Keratinocyte (primary cell): Measurements from ENCODE around the gene DPF3. TPM values are rescaled to one million over a fixed set of nuclear protein-coding genes. Genes with fewer than 3 reads are reported as not detected.

Experiments
- DNase-seq: peaks from one replicate; pipeline ENCODE4 v3.0.0-alpha.2; 2011; ENCODE audit warnings: low read depth, missing footprints, low spot score
- FAIRE-seq: peaks from 2 replicates; lab custom pipeline; 2011; peaks lifted over from hg19 to GRCh38; lab: Jason Lieb, UNC
- H2AFZ ChIP-seq: 2 replicates; pipeline ENCODE4 v1.6.0; 2012; ENCODE audit warnings: low read length, control low read depth, inconsistent platforms; ENCODE audit not compliant: control insufficient read depth
- H3K27ac ChIP-seq: 2 replicates; pipeline ENCODE4 v1.5.1; 2011; ENCODE audit warnings: low read length; ENCODE audit not compliant: control insufficient read depth, insufficient read depth
- H3K27me3 ChIP-seq: 3 replicates; pipeline ENCODE4 v1.6.0; 2011; ENCODE audit warnings: low read length; ENCODE audit not compliant: control insufficient read depth, insufficient read depth; ENCODE audit errors: extremely low read depth
- H3K36me3 ChIP-seq, 2 experiments: 2 replicates in 1 of 2; 3 replicates in 1 of 2; pipeline ENCODE4 v1.5.1; 2011; ENCODE audit warnings: low read length in 2 of 2, mild to moderate bottlenecking in 1 of 2; ENCODE audit not compliant: control insufficient read depth in 2 of 2, insufficient read depth in 2 of 2; ENCODE audit errors: extremely low read depth in 1 of 2
- H3K4me1 ChIP-seq: 3 replicates; pipeline ENCODE4 v1.5.1; 2011; ENCODE audit warnings: low read length; ENCODE audit not compliant: control insufficient read depth, insufficient read depth; ENCODE audit errors: extremely low read depth
- H3K4me2 ChIP-seq: 3 replicates; pipeline ENCODE4 v1.6.0; 2011; ENCODE audit warnings: low read depth, low read length; ENCODE audit not compliant: control insufficient read depth, insufficient read depth; ENCODE audit errors: extremely low read depth
- H3K4me3 ChIP-seq, 3 experiments: fragments of 200-600 bp in 1 of 3; sonication (generic) in 1 of 3; 2 replicates in 2 of 3; 3 replicates in 1 of 3; pipeline ENCODE4 v1.5.1; 2011 to 2016; ENCODE audit warnings: low read length in 3 of 3, mild to moderate bottlenecking in 3 of 3, control low read depth in 2 of 3, inconsistent platforms in 1 of 3, low read depth in 1 of 3, mixed read lengths in 1 of 3, mixed run types in 1 of 3, moderate library complexity in 1 of 3; ENCODE audit not compliant: control insufficient read depth in 2 of 3, insufficient read depth in 2 of 3; ENCODE audit errors: extremely low read depth in 1 of 3
- H3K79me2 ChIP-seq: 2 replicates; pipeline ENCODE4 v1.6.0; 2012; ENCODE audit warnings: low read length; ENCODE audit not compliant: control insufficient read depth, insufficient read depth
- H3K9ac ChIP-seq: 3 replicates; pipeline ENCODE4 v1.6.0; 2011; ENCODE audit warnings: low read length; ENCODE audit not compliant: control insufficient read depth, insufficient read depth; ENCODE audit errors: extremely low read depth
- H3K9me1 ChIP-seq: 3 replicates; pipeline ENCODE4 v1.6.0; 2011; ENCODE audit warnings: low read length; ENCODE audit not compliant: control insufficient read depth, insufficient read depth; ENCODE audit errors: extremely low read depth
- H3K9me3 ChIP-seq: 2 replicates; pipeline ENCODE4 v1.5.1; 2012; ENCODE audit warnings: low read depth, low read length; ENCODE audit not compliant: control insufficient read depth
- H4K20me1 ChIP-seq: 3 replicates; pipeline ENCODE4 v1.6.0; 2011; ENCODE audit warnings: low read length; ENCODE audit not compliant: control insufficient read depth, insufficient read depth; ENCODE audit errors: extremely low read depth
- CTCF ChIP-seq, 3 experiments: IDR thresholded peaks in 1 of 3; conservative IDR thresholded peaks in 1 of 3; optimal IDR thresholded peaks in 1 of 3; 2 replicates in 2 of 3; 3 replicates in 1 of 3; pipeline versions ENCODE3 to v1.5.1; 2011; ENCODE audit warnings: low read length in 3 of 3, mild to moderate bottlenecking in 3 of 3, moderate library complexity in 2 of 3, control low read depth in 1 of 3, inconsistent platforms in 1 of 3; ENCODE audit not compliant: insufficient read depth in 2 of 3; ENCODE audit errors: extremely low read depth in 1 of 3
- EZH2 ChIP-seq: IDR thresholded peaks from one replicate; pipeline ENCODE4 v1.6.1; 2012; ENCODE audit warnings: inconsistent platforms, mild to moderate bottlenecking, low read length, moderate library complexity
- dilution Hi-C: fragments of 300-500 bp; cut with MboI; formaldehyde crosslinking; loops from one replicate; pipeline ENCODE4 v1.7.0; 2020; ENCODE audit warnings: low sequenced_read_pairs; ENCODE audit not compliant: extremely low pct_ligation_motif_present
- polyA plus RNA-seq, 5 experiments: library from polyadenylated mRNA; depleted of rRNA in 3 of 5; stranded (reverse) in 3 of 5; stranded (forward) in 1 of 5; unstranded in 1 of 5; fragments of >200 nt; gene quantifications; 1 replicate in 1 of 5; 2 replicates in 3 of 5; 3 replicates in 1 of 5; pipeline versions ENCODE4 v1.2.1 to v1.2.3, GENCODE V29; 2011 to 2012; ENCODE audit warnings: missing spikeins in 2 of 5, low read depth in 1 of 5, low replicate concordance in 1 of 5

DPF3 gene
- polyA plus RNA-seq, 1 donor (not counting 4 experiments of a cell fraction or from before 2014, with no cell fraction given), result 1.1 TPM

- TF ChIP-seq CTCF (optimal IDR thresholded peaks at IDR 0.05 in 1 of 3, IDR thresholded peaks at IDR 0.05 in 1 of 3, conservative IDR thresholded peaks at IDR 0.05 in 1 of 3; ENCODE audit: extremely low read depth in 1 of 3, insufficient read depth in 2 of 3, low read length in 3 of 3) (no peak), EZH2 (no peak)
- Histone ChIP-seq H3K79me2 (no peaks in the 10 kb centered on the region), H3K36me3 (no peaks in the 10 kb centered on the region), H3K9ac (no peak overlapping the region), H3K4me2 (no peak overlapping the region), H3K4me1 (peaks cover 14% of the 10 kb centered on the region), H3K9me3 (no peaks in the 10 kb centered on the region), H3K4me3 (no peak overlapping the region), H3K9me1 (no peaks in the 10 kb centered on the region), H3K27ac (no peak overlapping the region), H4K20me1 (no peaks in the 10 kb centered on the region), H2AFZ (no peak overlapping the region), H3K27me3 (no peaks in the 10 kb centered on the region)
- dilution Hi-C loops, result no loop called here
- FAIRE-seq, result no peak
- DNase-seq, result no peak
Observed at GRCh38 chr14:72743626-72744025, 150.3 kb downstream of the DPF3 start.

- dilution Hi-C loops, result no loop called here
- Histone ChIP-seq H3K4me2 (no peak overlapping the region), H3K4me3 (no peak overlapping the region), H3K4me1 (peaks cover 14% of the 10 kb centered on the region), H4K20me1 (no peaks in the 10 kb centered on the region), H3K36me3 (no peaks in the 10 kb centered on the region), H3K79me2 (no peaks in the 10 kb centered on the region), H3K27ac (no peak overlapping the region), H3K9me1 (no peaks in the 10 kb centered on the region), H3K9me3 (no peaks in the 10 kb centered on the region), H3K27me3 (no peaks in the 10 kb centered on the region), H3K9ac (no peak overlapping the region), H2AFZ (no peak overlapping the region)
- TF ChIP-seq CTCF (optimal IDR thresholded peaks at IDR 0.05 in 1 of 3, IDR thresholded peaks at IDR 0.05 in 1 of 3, conservative IDR thresholded peaks at IDR 0.05 in 1 of 3; ENCODE audit: extremely low read depth in 1 of 3, insufficient read depth in 2 of 3, low read length in 3 of 3) (no peak), EZH2 (no peak)
- FAIRE-seq (no peak), DNase-seq (no peak)
Observed at GRCh38 chr14:72742838-72743195, 151.1 kb downstream of the DPF3 start.
